GM18526 (cell line): ENCODE results near the gene PDCD1.

Source experiments
- POLR2A ChIP-seq: IDR thresholded peaks from 3 replicates; pipeline ENCODE4 v1.6.1; 2011; ENCODE audit not compliant: insufficient read length; ENCODE audit errors: extremely low read depth

The PDCD1 gene

DNA sequence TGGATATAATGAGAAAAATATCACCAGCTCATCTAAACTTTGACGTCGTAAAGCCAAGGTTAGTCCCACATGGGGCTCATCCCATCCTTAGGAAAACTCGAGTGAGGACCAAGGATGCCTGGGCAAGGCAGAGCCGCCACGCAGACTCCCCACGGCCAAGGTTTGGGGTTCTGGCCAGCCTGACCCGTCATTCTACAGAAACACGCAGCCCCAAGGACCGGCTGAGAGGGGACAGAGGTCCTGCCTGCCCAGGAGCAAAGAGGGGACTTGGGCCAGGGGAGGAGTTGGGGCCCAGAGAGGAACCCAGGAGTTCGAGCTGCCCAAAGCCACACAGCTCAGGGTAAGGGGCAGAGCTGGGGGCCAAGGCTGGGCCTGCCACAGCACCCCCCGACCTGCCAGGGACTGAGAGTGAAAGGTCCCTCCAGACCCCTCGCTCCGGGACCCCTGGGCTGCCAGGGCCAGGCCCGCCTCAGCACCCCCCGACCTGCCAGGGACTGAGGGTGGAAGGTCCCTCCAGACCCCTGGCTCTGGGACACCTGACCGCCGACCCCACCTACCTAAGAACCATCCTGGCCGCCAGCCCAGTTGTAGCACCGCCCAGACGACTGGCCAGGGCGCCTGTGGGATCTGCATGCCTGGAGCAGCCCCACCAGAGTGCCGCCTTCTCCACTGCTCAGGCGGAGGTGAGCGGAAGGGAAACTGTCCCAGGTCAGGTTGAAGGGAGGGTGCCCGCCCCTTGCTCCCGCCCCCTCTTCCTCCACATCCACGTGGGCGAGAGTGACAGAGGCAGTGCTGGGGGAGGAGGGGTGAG, at the start of gene PDCD1:
PDCD1 (minus strand) TSS at position 689 of the 811 bp plus-strand sequence; CDS start at position 633, 56 bp downstream.
- TF ChIP-seq POLR2A: peak; percentile 93

DNA sequence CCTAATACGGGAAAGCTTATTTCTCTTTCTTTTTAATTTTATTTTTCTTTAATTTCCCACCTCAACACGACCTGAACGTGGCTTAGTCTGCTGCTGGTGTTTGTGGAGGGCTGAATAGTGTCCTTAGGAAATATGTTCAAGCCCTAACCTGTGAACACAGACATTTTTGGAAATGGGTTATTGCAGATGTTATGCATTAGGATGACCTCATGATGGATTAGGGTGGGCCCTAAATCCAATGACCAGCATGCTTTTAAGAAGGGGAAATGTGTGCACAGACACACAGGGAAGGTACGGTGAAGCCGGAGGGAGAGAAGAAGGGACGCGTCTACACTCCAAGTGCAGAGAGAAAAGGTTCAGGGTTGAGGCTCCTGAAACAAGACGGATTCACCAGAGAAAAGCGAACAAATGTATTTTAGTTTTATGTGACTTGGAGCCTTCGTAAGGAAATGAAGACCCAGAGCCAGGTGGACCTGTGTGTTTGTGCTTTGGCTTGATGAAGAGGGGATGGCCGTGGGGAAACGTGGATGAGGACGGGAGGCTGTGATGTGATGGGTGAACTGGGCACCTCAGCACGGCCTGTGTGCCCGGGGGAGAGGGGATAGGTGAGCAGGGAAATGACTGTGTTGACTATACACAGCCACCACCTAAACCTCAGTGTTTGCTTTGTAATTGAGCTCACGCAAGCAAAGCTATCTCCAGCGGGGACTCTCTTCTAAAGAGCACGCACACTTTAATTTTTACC, 48.3 kb upstream of the PDCD1 start:
- no peak for TF ChIP-seq POLR2A

GRCh38 chr2:241905716-241906377, 47.2 kb upstream of the PDCD1 start:
- no peak for TF ChIP-seq POLR2A

- TF ChIP-seq POLR2A: no peak
These were observed 46.4 kb upstream of the PDCD1 start for GRCh38 chr2:241904791-241905710.

- no peak for TF ChIP-seq POLR2A
These were observed 45.5 kb upstream of the PDCD1 start for GRCh38 chr2:241904011-241904718.

- no peak for TF ChIP-seq POLR2A
These were observed 44.7 kb upstream of the PDCD1 start for GRCh38 chr2:241903121-241904010.

GRCh38 chr2:241902357-241902991, 43.8 kb upstream of the PDCD1 start:
- TF ChIP-seq POLR2A: no peak

GRCh38 chr2:241901500-241902351, 43.0 kb upstream of the PDCD1 start:
- no peak for TF ChIP-seq POLR2A

DNA sequence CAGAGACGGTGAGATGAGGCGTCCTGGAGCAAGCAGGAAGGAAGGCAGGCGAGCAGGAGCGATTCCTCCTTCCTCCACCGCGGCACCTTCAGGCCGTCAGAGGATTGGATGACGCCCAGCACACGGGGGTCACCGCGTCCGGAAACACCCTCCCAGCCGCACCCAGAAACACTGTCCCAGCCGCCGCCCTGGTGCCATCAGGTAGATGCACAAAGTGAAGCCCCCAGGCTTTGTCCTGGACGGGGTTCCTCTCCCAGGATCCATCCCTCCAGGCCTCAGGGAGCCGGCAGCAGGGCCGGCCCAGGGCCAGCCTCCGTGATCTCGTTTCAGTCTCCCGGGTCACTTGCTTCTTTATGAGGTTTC, 42.3 kb upstream of the PDCD1 start:
- TF ChIP-seq POLR2A: no peak

DNA sequence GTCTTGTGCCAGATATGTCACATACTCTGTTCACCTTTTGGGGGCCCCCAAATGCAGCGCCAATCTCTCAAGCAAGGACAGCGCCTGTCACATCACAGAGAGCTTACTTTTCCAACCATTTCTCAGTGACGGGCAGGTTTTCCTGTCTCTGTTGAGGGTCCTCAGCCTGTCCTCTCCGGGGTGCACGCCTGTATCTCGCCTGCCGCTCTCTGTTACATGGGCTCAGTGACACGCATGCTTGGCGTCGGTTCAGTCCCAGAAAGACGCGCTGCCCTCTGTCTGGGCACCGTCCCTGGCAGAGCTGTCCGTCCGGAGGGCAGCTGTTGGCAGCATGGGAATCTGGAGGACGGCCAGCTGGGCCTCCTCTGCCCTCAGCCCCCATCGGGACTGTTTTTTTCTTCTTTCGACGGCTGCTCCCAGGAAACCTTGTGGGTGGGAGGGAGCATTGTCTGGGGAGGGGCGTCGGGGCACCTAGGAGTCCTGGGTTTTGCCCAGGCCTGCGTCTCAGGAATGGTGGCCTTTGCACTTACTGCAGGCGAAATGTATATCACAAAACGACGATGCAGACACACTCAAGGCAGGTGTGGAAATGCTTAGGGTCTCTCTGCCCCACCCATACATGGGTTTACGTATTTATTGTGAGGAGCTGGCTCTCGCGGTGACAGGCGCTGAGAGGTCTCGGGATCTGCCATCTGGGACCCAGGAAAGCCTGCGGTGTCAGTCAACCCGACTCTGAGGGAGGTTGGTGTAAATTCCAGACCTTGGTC, 41.7 kb upstream of the PDCD1 start:
- TF ChIP-seq POLR2A: no peak

GRCh38 chr2:241898463-241899270, 40.0 kb upstream of the PDCD1 start:
- no peak for TF ChIP-seq POLR2A
